Esophagus squamous epithelium (tissue), 4 donors: Measurements from ENCODE around the gene TGM5.

Experiments
- POLR2A ChIP-seq, 4 donors: fragments of 450-650 bp; IDR thresholded peaks; one replicate each; pipeline ENCODE4 v1.6.1; 2017; ENCODE audit warnings: antibody characterized with exemption in 4 of 4, mild to moderate bottlenecking in 4 of 4, moderate library complexity in 3 of 4
- TF ChIP-seq, protein P1 (sequence below), 6 experiments: fragments of 450-650 bp in 4 of 6; fragments of 200-600 bp in 2 of 6; sonication (generic) in 2 of 6; IDR thresholded peaks; one replicate each; pipeline ENCODE4 v1.5.1; 2016 to 2019; ENCODE audit warnings: antibody characterized with exemption in 6 of 6, mild to moderate bottlenecking in 4 of 6, moderate library complexity in 4 of 6

DNA sequence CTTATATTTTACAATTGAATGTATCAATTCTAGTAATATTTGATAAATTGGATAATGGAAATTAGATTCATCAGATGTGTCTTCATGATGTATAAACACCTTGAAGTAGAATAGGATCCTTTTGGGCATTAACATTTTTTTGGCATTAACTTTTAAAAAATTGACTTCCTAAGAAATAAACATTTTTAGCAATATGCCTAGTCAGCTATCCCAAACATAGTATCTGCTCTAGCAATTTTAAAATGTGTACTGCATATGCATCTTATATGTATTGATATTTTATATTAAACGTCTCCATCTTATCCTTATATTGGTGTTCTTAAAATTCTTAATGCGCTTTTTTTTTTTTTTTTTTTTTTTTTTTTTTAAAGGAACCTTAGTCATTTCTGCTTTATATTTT, 73.0 kb downstream of the TGM5 start:
- TF ChIP-seq, protein P1, sequence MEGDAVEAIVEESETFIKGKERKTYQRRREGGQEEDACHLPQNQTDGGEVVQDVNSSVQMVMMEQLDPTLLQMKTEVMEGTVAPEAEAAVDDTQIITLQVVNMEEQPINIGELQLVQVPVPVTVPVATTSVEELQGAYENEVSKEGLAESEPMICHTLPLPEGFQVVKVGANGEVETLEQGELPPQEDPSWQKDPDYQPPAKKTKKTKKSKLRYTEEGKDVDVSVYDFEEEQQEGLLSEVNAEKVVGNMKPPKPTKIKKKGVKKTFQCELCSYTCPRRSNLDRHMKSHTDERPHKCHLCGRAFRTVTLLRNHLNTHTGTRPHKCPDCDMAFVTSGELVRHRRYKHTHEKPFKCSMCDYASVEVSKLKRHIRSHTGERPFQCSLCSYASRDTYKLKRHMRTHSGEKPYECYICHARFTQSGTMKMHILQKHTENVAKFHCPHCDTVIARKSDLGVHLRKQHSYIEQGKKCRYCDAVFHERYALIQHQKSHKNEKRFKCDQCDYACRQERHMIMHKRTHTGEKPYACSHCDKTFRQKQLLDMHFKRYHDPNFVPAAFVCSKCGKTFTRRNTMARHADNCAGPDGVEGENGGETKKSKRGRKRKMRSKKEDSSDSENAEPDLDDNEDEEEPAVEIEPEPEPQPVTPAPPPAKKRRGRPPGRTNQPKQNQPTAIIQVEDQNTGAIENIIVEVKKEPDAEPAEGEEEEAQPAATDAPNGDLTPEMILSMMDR (IDR thresholded peaks at IDR 0.05), result no peak
- TF ChIP-seq POLR2A (IDR thresholded peaks at IDR 0.05), result no peak
